Activated naive CD4-positive, alpha-beta T cell treated with anti-CD3 and anti-CD28 coated beads, Interleukin-2, amount 50 U/mL, for 24 hours (primary cell): Measurements from ENCODE around the gene ZNF70.

ENCODE experiments used
- H3K27ac Mint-ChIP-seq: one replicate; pipeline ENCODE4 v1.8.0; 2021; ENCODE audit warnings: mild to moderate bottlenecking, mixed read lengths
- H3K27me3 Mint-ChIP-seq: one replicate; pipeline ENCODE4 v1.8.0; 2021; ENCODE audit warnings: mixed read lengths
- H3K36me3 Mint-ChIP-seq: one replicate; pipeline ENCODE4 v1.8.0; 2021; ENCODE audit warnings: mixed read lengths
- H3K4me1 Mint-ChIP-seq: one replicate; pipeline ENCODE4 v1.8.0; 2021; ENCODE audit warnings: mixed read lengths
- H3K4me3 Mint-ChIP-seq: one replicate; pipeline ENCODE4 v1.8.0; 2021; ENCODE audit warnings: mild to moderate bottlenecking, mixed read lengths
- H3K9me3 Mint-ChIP-seq: one replicate; pipeline ENCODE4 v1.8.0; 2021; ENCODE audit warnings: mixed read lengths

The ZNF70 gene

GRCh38 chr22:23772315-23772648 lies 21.4 kb upstream of the ZNF70 start:
- no peak overlapping the region for H3K27ac Mint-ChIP-seq

GRCh38 chr22:23769321-23769965 lies 18.5 kb upstream of the ZNF70 start:
- no peak overlapping the region for H3K27ac Mint-ChIP-seq
- H3K36me3 Mint-ChIP-seq = no peaks in the 10 kb centered on the region
- H3K9me3 Mint-ChIP-seq = no peaks in the 10 kb centered on the region
- no peaks in the 10 kb centered on the region for H3K27me3 Mint-ChIP-seq
- H3K4me1 Mint-ChIP-seq = peaks cover 40% of the 10 kb centered on the region
- peak overlapping the region; percentile 42 for H3K4me3 Mint-ChIP-seq

More at GRCh38 chr22:23772315-23772648, 21.4 kb upstream of the ZNF70 start:
- H3K4me3 Mint-ChIP-seq = peak overlapping the region; percentile 66
- no peaks in the 10 kb centered on the region for H3K9me3 Mint-ChIP-seq
- no peaks in the 10 kb centered on the region for H3K36me3 Mint-ChIP-seq
- no peaks in the 10 kb centered on the region for H3K27me3 Mint-ChIP-seq
- H3K4me1 Mint-ChIP-seq = peaks cover 18% of the 10 kb centered on the region

- no peaks in the 10 kb centered on the region for H3K36me3 Mint-ChIP-seq
- H3K27ac Mint-ChIP-seq = peak within 1 kb of the TSS; percentile 79
- no peaks in the 10 kb centered on the region for H3K27me3 Mint-ChIP-seq
- H3K4me3 Mint-ChIP-seq = peak within 1 kb of the TSS; percentile 86
- H3K4me1 Mint-ChIP-seq = peaks cover 45% of the 10 kb centered on the region
- no peaks in the 10 kb centered on the region for H3K9me3 Mint-ChIP-seq
Measured at GRCh38 chr22:23767673-23768548, 17.0 kb upstream of the ZNF70 start, which contains the start of gene CHCHD10. CHCHD10 (minus strand) TSS chr22:23767972; CDS start chr22:23767874, 98 bp downstream.

- Mint-ChIP-seq H3K9me3 (no peaks in the 10 kb centered on the region), H3K36me3 (no peaks in the 10 kb centered on the region), H3K27me3 (no peaks in the 10 kb centered on the region), H3K27ac (no peak overlapping the region), H3K4me3 (peak overlapping the region; percentile 72), H3K4me1 (peaks cover 50% of the 10 kb centered on the region)
Measured at GRCh38 chr22:23767303-23767672, 16.4 kb upstream of the ZNF70 start.

- Mint-ChIP-seq H3K4me3 (peak overlapping the region; percentile 59), H3K27me3 (no peaks in the 10 kb centered on the region), H3K4me1 (peaks cover 44% of the 10 kb centered on the region), H3K9me3 (no peaks in the 10 kb centered on the region), H3K36me3 (no peaks in the 10 kb centered on the region), H3K27ac (peak overlapping the region; percentile 77)
Measured at GRCh38 chr22:23764899-23765881, 14.3 kb upstream of the ZNF70 start.

GRCh38 chr22:23763954-23764353 lies 13.0 kb upstream of the ZNF70 start:
- Mint-ChIP-seq H3K9me3 (no peaks in the 10 kb centered on the region), H3K4me1 (peaks cover 42% of the 10 kb centered on the region), H3K36me3 (no peaks in the 10 kb centered on the region), H3K27ac (no peak overlapping the region), H3K4me3 (peak overlapping the region; percentile 78), H3K27me3 (no peaks in the 10 kb centered on the region)

GRCh38 chr22:23763579-23763945 lies 12.7 kb upstream of the ZNF70 start:
- Mint-ChIP-seq H3K27me3 (no peaks in the 10 kb centered on the region), H3K27ac (no peak overlapping the region), H3K9me3 (no peaks in the 10 kb centered on the region), H3K36me3 (no peaks in the 10 kb centered on the region), H3K4me1 (peaks cover 42% of the 10 kb centered on the region), H3K4me3 (peak overlapping the region; percentile 78)

GRCh38 chr22:23762842-23763578 lies 12.1 kb upstream of the ZNF70 start, which contains the start of gene C22orf15:
C22orf15 (plus strand) TSS chr22:23762990; CDS start chr22:23763307, 317 bp downstream.
- Mint-ChIP-seq H3K4me1 (peaks cover 42% of the 10 kb centered on the region), H3K27ac (peak within 1 kb of the TSS; percentile 17), H3K36me3 (no peaks in the 10 kb centered on the region), H3K9me3 (no peaks in the 10 kb centered on the region), H3K4me3 (peak within 1 kb of the TSS; percentile 78), H3K27me3 (no peaks in the 10 kb centered on the region)

- H3K27ac Mint-ChIP-seq = peak overlapping the region; percentile 42
- no peaks in the 10 kb centered on the region for H3K36me3 Mint-ChIP-seq
- no peaks in the 10 kb centered on the region for H3K9me3 Mint-ChIP-seq
- no peaks in the 10 kb centered on the region for H3K27me3 Mint-ChIP-seq
- H3K4me3 Mint-ChIP-seq = no peak overlapping the region
- peaks cover 26% of the 10 kb centered on the region for H3K4me1 Mint-ChIP-seq
Measured at GRCh38 chr22:23760056-23760455, 9.1 kb upstream of the ZNF70 start.

- no peaks in the 10 kb centered on the region for H3K9me3 Mint-ChIP-seq
Measured at GRCh38 chr22:23759566-23759965, 8.7 kb upstream of the ZNF70 start.

GRCh38 chr22:23756891-23757290 lies 6.0 kb upstream of the ZNF70 start:
- no peaks in the 10 kb centered on the region for H3K27me3 Mint-ChIP-seq
- peaks cover 3% of the 10 kb centered on the region for H3K4me1 Mint-ChIP-seq
- no peak overlapping the region for H3K4me3 Mint-ChIP-seq
- H3K27ac Mint-ChIP-seq = no peak overlapping the region
- H3K36me3 Mint-ChIP-seq = no peaks in the 10 kb centered on the region
- H3K9me3 Mint-ChIP-seq = no peaks in the 10 kb centered on the region

More at GRCh38 chr22:23759566-23759965, 8.7 kb upstream of the ZNF70 start:
- Mint-ChIP-seq H3K4me3 (no peak overlapping the region), H3K27ac (no peak overlapping the region), H3K4me1 (peaks cover 21% of the 10 kb centered on the region), H3K36me3 (no peaks in the 10 kb centered on the region), H3K27me3 (no peaks in the 10 kb centered on the region)

GRCh38 chr22:23755711-23756110 lies 4.8 kb upstream of the ZNF70 start:
- no peaks in the 10 kb centered on the region for H3K27me3 Mint-ChIP-seq
- no peak overlapping the region for H3K4me3 Mint-ChIP-seq
- peaks cover 2% of the 10 kb centered on the region for H3K4me1 Mint-ChIP-seq
- no peak overlapping the region for H3K27ac Mint-ChIP-seq
- no peaks in the 10 kb centered on the region for H3K36me3 Mint-ChIP-seq
- no peaks in the 10 kb centered on the region for H3K9me3 Mint-ChIP-seq

GRCh38 chr22:23754980-23755636 lies 4.2 kb upstream of the ZNF70 start:
- no peak overlapping the region for H3K27ac Mint-ChIP-seq
- no peaks in the 10 kb centered on the region for H3K9me3 Mint-ChIP-seq
- H3K27me3 Mint-ChIP-seq = no peaks in the 10 kb centered on the region
- H3K36me3 Mint-ChIP-seq = no peaks in the 10 kb centered on the region
- no peak overlapping the region for H3K4me3 Mint-ChIP-seq
- H3K4me1 Mint-ChIP-seq = peaks cover 6% of the 10 kb centered on the region

GRCh38 chr22:23754220-23754919 lies 3.5 kb upstream of the ZNF70 start, which contains the start of gene VPREB3:
VPREB3 (minus strand) TSS chr22:23754425; CDS start chr22:23754363, 62 bp downstream.
- Mint-ChIP-seq H3K4me1 (peaks cover 11% of the 10 kb centered on the region), H3K4me3 (no peak within 1 kb of the TSS), H3K27me3 (no peaks in the 10 kb centered on the region), H3K27ac (no peak within 1 kb of the TSS), H3K36me3 (no peaks in the 10 kb centered on the region), H3K9me3 (no peaks in the 10 kb centered on the region)
